Tibial nerve (tissue), 4 donors: ENCODE measurements around the gene CREB3.

Experiments used
- EP300 ChIP-seq, 2 donors: sonication (generic); formaldehyde crosslinking; IDR thresholded peaks; one replicate each; pipeline ENCODE4 v1.6.1; 2017; ENCODE audit warnings: antibody characterized with exemption in 2 of 2, mild to moderate bottlenecking in 1 of 2
- POLR2A ChIP-seq, 2 donors: fragments of 450-650 bp; IDR thresholded peaks; one replicate each; pipeline ENCODE4 v1.6.1; 2017; ENCODE audit warnings: antibody characterized with exemption in 2 of 2, mild to moderate bottlenecking in 2 of 2, moderate library complexity in 2 of 2
- TF ChIP-seq, protein P1 (sequence below), 5 experiments: fragments of 200-600 bp in 3 of 5; fragments of 450-650 bp in 2 of 5; sonication (generic) in 3 of 5; IDR thresholded peaks; one replicate each; pipeline ENCODE4 v1.5.1; 2016 to 2019; ENCODE audit warnings: antibody characterized with exemption in 5 of 5, mild to moderate bottlenecking in 3 of 5, moderate library complexity in 2 of 5

DNA sequence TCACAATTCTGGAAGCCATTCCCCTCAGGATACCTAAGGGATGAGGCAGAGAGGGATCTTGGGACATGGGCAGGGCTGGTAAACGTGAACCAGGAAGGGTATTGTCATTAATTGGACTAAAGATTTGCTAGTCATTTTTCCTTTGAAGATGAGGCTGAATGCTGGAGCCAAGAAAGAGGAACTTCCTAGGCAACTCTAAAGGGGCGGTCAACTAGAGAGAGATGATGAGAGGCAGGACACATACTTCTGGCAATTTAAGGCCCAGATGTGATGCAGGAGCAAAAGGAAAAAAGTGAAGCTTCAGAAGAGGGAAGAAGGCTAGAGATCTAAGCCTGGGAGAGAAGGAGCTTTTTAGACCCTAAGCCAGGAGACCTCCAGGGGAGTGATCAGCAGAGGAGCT is 11.0 kb downstream of the CREB3 start:
- TF ChIP-seq POLR2A (IDR thresholded peaks at IDR 0.05) (no peak), EP300 (IDR thresholded peaks at IDR 0.05) (no peak)
- TF ChIP-seq, protein P1, sequence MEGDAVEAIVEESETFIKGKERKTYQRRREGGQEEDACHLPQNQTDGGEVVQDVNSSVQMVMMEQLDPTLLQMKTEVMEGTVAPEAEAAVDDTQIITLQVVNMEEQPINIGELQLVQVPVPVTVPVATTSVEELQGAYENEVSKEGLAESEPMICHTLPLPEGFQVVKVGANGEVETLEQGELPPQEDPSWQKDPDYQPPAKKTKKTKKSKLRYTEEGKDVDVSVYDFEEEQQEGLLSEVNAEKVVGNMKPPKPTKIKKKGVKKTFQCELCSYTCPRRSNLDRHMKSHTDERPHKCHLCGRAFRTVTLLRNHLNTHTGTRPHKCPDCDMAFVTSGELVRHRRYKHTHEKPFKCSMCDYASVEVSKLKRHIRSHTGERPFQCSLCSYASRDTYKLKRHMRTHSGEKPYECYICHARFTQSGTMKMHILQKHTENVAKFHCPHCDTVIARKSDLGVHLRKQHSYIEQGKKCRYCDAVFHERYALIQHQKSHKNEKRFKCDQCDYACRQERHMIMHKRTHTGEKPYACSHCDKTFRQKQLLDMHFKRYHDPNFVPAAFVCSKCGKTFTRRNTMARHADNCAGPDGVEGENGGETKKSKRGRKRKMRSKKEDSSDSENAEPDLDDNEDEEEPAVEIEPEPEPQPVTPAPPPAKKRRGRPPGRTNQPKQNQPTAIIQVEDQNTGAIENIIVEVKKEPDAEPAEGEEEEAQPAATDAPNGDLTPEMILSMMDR (IDR thresholded peaks at IDR 0.05) = no peak
